HEK293T (cell line): ENCODE data around the gene SPEM2.

ENCODE experiments used
- CTCF ChIA-PET: fragments of 350-600 bp; formaldehyde crosslinking; extraction: SDS; loops from one replicate; lab custom pipeline; 2021; ENCODE audit warnings: antibody characterized with exemption, inconsistent platforms; lab: Yijun Ruan, JAX
- POLR2A ChIA-PET: fragments of 350-600 bp; formaldehyde crosslinking; extraction: SDS; loops from one replicate; lab custom pipeline; 2020; ENCODE audit warnings: antibody characterized with exemption, inconsistent platforms; lab: Yijun Ruan, JAX
- DNase-seq: peaks from one replicate; pipeline ENCODE4 v3.0.0; 2012; ENCODE audit warnings: mixed read lengths; ENCODE audit errors: extremely low spot score
- ARNT ChIP-seq: fragments of 450-650 bp; IDR thresholded peaks from 2 replicates; pipeline ENCODE4 v1.6.1; 2017; ENCODE audit warnings: mild to moderate bottlenecking
- BHLHE40 ChIP-seq: fragments of 450-650 bp; IDR thresholded peaks from 2 replicates; pipeline ENCODE4 v1.6.1; 2016; ENCODE audit warnings: mild to moderate bottlenecking, moderate library complexity, borderline replicate concordance
- CTBP1 ChIP-seq: fragments of 450-650 bp; IDR thresholded peaks from 2 replicates; pipeline ENCODE4 v1.6.1; 2016; ENCODE audit warnings: borderline replicate concordance
- ELF4 ChIP-seq: fragments of 450-650 bp; IDR thresholded peaks from 2 replicates; pipeline ENCODE4 v1.6.1; 2017; ENCODE audit warnings: antibody characterized with exemption
- FOXA1 ChIP-seq: fragments of 450-650 bp; IDR thresholded peaks from 2 replicates; pipeline ENCODE4 v1.6.1; 2016; ENCODE audit warnings: mild to moderate bottlenecking
- FOXK2 ChIP-seq: fragments of 450-650 bp; IDR thresholded peaks from 2 replicates; pipeline ENCODE4 v1.6.1; 2016; ENCODE audit warnings: mild to moderate bottlenecking
- FOXM1 ChIP-seq: fragments of 450-650 bp; IDR thresholded peaks from 2 replicates; pipeline ENCODE4 v1.6.1; 2017; ENCODE audit warnings: mild to moderate bottlenecking, borderline replicate concordance
- HDGF ChIP-seq: fragments of 450-650 bp; IDR thresholded peaks from 2 replicates; pipeline ENCODE4 v1.6.1; 2017; ENCODE audit warnings: antibody characterized with exemption, borderline replicate concordance
- L3MBTL2 ChIP-seq: fragments of 450-650 bp; conservative IDR thresholded peaks from 2 replicates; pipeline ENCODE4 v1.6.1; 2016; ENCODE audit warnings: mild to moderate bottlenecking
- LEF1 ChIP-seq: fragments of 450-650 bp; IDR thresholded peaks from 2 replicates; pipeline ENCODE4 v1.6.1; 2017; ENCODE audit warnings: mild to moderate bottlenecking, borderline replicate concordance
- NFRKB ChIP-seq: fragments of 450-650 bp; IDR thresholded peaks from 2 replicates; pipeline ENCODE4 v1.6.1; 2016; ENCODE audit warnings: mild to moderate bottlenecking, moderate library complexity
- PKNOX1 ChIP-seq: fragments of 450-650 bp; IDR thresholded peaks from 2 replicates; pipeline ENCODE4 v1.6.1; 2016
- SP1 ChIP-seq: fragments of 450-650 bp; IDR thresholded peaks from 2 replicates; pipeline ENCODE4 v1.6.1; 2017
- SUZ12 ChIP-seq: fragments of 450-650 bp; IDR thresholded peaks from 2 replicates; pipeline ENCODE4 v1.6.1; 2016; ENCODE audit warnings: mild to moderate bottlenecking
- TARDBP ChIP-seq: fragments of 450-650 bp; IDR thresholded peaks from 2 replicates; pipeline ENCODE4 v1.6.1; 2016
- ZNF384 ChIP-seq: fragments of 450-650 bp; IDR thresholded peaks from 2 replicates; pipeline ENCODE4 v1.6.1; 2016

The SPEM2 gene

GRCh38 chr17:7423679-7424078 lies 1.7 kb upstream of the SPEM2 start:
- POLR2A ChIA-PET = no interaction called here
- no peak for DNase-seq
- no peak for TF ChIP-seq PKNOX1
- TF ChIP-seq L3MBTL2 = no peak
- no peak for TF ChIP-seq LEF1
- no peak for TF ChIP-seq BHLHE40
- no peak for TF ChIP-seq NFRKB
- CTCF ChIA-PET = interaction anchor here (0.7 kb wide), 1 partner anchor 50 kb away, joined by 3 read pairs; no protein-coding TSS in a partner anchor

- no peak for DNase-seq
- TF ChIP-seq L3MBTL2 (no peak), FOXM1 (no peak), CTBP1 (no peak), SUZ12 (no peak), ELF4 (no peak), NFRKB (no peak), HDGF (no peak), FOXA1 (no peak), LEF1 (no peak), SP1 (no peak), BHLHE40 (no peak), PKNOX1 (no peak), ZNF384 (no peak), TARDBP (no peak), ARNT (no peak), FOXK2 (no peak)
- ChIA-PET CTCF (interaction anchor here (0.6 kb wide), 1 partner anchor 1593 kb away, joined by 3 read pairs; no protein-coding TSS in a partner anchor), POLR2A (interaction anchor here (0.9 kb wide), 1 partner anchor 18 kb away, joined by 3 read pairs; no protein-coding TSS in a partner anchor)
Measured at GRCh38 chr17:7425756-7426155, 340 bp downstream of the SPEM2 start.

GRCh38 chr17:7426203-7426863 lies 917 bp downstream of the SPEM2 start:
- TF ChIP-seq LEF1 (no peak), FOXK2 (no peak)
- CTCF ChIA-PET = interaction anchor here (0.6 kb wide), 1 partner anchor 1592 kb away, joined by 3 read pairs; no protein-coding TSS in a partner anchor
- POLR2A ChIA-PET = no interaction called here
- no peak for DNase-seq

GRCh38 chr17:7426896-7427489 lies 1.6 kb downstream of the SPEM2 start:
- ChIA-PET CTCF (no interaction called here), POLR2A (no interaction called here)
- DNase-seq = no peak
- TF ChIP-seq ELF4 = no peak
- no peak for TF ChIP-seq PKNOX1
- no peak for TF ChIP-seq SUZ12
- no peak for TF ChIP-seq L3MBTL2
- TF ChIP-seq NFRKB = no peak
- TF ChIP-seq BHLHE40 = no peak
- TF ChIP-seq SP1 = no peak
- TF ChIP-seq LEF1 = no peak
- TF ChIP-seq HDGF = no peak
- TF ChIP-seq ARNT = no peak
- no peak for TF ChIP-seq FOXA1
- no peak for TF ChIP-seq ZNF384
- TF ChIP-seq CTBP1 = no peak
- no peak for TF ChIP-seq FOXM1

- ChIA-PET POLR2A (no interaction called here), CTCF (no interaction called here)
- DNase-seq = no peak
- TF ChIP-seq SP1 = no peak
- TF ChIP-seq CTBP1 = no peak
- no peak for TF ChIP-seq FOXM1
- no peak for TF ChIP-seq ELF4
- no peak for TF ChIP-seq L3MBTL2
- TF ChIP-seq HDGF = no peak
- TF ChIP-seq TARDBP = no peak
- no peak for TF ChIP-seq FOXA1
- no peak for TF ChIP-seq FOXK2
- TF ChIP-seq NFRKB = no peak
Measured at GRCh38 chr17:7427549-7427948, 2.1 kb downstream of the SPEM2 start.

- TF ChIP-seq ARNT = no peak
- no peak for TF ChIP-seq SP1
- no peak for TF ChIP-seq FOXK2
- no peak for TF ChIP-seq HDGF
- no peak for TF ChIP-seq LEF1
- no peak for TF ChIP-seq BHLHE40
- no peak for TF ChIP-seq ZNF384
- no peak for TF ChIP-seq L3MBTL2
- TF ChIP-seq NFRKB = no peak
- ChIA-PET CTCF (no interaction called here), POLR2A (no interaction called here)
- no peak for DNase-seq
Measured at GRCh38 chr17:7428557-7428956, 3.1 kb downstream of the SPEM2 start, which contains the start of gene SPEM3. TSS of gene SPEM3 (plus strand) at chr17:7428857. CDS start at chr17:7428903, 46 bp downstream.

- POLR2A ChIA-PET = interaction anchor here (1.5 kb wide), 1 partner anchor 11 kb away, joined by 4 read pairs; no protein-coding TSS in a partner anchor
- CTCF ChIA-PET = no interaction called here
- no peak for DNase-seq
- TF ChIP-seq TARDBP (no peak), L3MBTL2 (no peak), FOXM1 (no peak), FOXA1 (no peak), NFRKB (no peak), ARNT (no peak), HDGF (no peak), LEF1 (no peak), ZNF384 (no peak)
Measured at GRCh38 chr17:7429722-7430121, 4.3 kb downstream of the SPEM2 start.
